GM19463 (cell line): ENCODE data around the gene HMCN1.
"Not testable (repeated sequence)": the region's sequence is repeated elsewhere in the genome, so short reads cannot be mapped to it uniquely, and the experiment has no call there.

Experiments
- ATAC-seq: cut with Tn5 transposase; IDR thresholded peaks from one replicate; pipeline ENCODE4 v1.9.1; 2021; ENCODE audit warnings: mild to moderate bottlenecking, moderate library complexity; ENCODE audit not compliant: unreplicated experiment

HMCN1 gene

DNA sequence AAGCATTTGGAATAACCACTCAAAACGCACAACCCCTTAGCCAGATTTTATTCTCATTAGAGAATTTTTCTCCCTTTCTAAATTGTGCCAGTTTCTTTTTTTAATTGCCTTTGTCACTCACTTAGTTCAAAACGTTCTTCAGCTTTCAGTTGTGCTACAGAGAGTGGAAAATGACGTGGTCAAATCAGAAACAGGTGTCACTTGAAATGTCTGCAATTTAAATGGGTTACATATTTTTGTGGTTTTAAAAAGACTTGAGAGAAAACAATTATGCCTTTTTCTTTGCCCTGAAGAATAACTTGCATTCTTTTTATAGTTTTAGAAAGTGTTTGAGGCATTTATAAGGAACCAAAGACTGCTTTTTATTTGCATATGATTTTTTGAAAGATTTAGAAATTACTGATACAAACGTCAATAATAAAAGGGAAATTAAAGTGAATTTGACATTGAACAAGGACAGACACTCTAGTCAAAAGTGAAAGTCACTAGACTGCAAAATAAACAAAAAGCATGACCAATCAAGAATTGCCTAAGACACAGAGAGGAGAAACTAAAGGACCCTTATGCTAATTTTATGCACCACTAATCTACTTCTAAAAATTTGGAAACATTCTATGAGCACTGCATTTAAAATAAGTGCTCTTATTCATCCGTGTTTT lies 449.9 kb downstream of the HMCN1 start:
- peak; percentile 46 for ATAC-seq

DNA sequence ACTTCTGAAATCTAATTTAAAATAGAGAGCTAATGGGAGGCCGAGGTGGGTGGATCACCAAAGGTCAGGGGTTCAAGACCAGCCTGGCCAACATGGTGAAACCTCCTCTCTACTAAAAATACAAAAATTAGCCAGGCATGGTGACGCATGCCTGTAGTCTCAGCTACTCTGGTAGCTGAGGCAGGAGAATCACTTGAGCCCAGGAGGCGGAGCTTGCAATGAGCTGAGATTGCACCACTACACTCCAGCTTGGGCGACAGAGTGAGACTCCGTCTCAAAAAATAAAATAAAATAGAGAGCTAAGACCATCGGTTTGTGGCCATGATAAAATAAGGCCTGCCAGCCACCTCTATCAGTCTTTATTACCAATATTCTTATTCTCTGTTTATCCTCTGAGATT lies 452.1 kb downstream of the HMCN1 start:
- ATAC-seq: not testable (repeated sequence)

DNA sequence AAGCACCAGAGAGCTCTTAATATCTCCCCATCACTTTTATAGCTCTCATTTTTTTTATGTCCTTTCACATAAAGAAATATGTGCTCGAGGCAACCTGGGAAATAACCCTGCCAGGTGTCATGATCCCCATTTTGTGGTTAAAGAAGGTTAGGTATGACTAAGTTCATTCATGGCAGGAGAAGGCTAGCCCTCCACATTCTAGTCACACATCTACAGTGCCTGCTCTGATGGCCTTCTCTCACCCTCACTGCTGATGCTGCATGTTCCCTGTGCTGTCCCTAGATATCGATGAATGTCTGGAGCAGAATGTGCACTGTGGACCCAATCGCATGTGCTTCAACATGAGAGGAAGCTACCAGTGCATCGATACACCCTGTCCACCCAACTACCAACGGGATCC lies 453.4 kb downstream of the HMCN1 start:
- ATAC-seq: peak; percentile 56

DNA sequence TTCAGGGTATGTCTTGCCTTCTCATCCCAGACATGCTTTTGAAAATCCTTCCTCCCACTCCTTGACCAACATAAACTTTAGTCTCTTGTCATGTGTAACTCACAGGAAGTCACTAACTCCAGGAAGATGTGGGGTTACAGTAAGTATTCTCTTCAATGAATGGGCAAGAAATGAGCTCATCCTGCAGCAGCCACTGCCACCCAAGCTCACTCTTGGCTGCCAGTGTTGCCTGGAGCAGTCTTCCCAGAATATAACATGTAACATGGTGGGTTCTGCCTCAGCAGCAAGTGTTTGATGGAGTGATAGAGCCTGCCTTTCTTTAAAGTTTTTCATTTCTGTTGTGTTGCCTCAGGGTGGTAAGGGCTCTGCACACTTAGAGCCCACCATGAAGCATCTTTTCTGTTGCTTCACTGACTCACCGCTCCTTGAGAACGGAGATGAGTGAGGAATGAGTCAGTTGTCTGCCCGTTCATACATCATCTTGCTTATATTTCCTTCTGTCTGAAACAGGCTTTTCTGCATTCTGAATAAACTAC lies 453.9 kb downstream of the HMCN1 start:
- peak; percentile 24 for ATAC-seq

DNA sequence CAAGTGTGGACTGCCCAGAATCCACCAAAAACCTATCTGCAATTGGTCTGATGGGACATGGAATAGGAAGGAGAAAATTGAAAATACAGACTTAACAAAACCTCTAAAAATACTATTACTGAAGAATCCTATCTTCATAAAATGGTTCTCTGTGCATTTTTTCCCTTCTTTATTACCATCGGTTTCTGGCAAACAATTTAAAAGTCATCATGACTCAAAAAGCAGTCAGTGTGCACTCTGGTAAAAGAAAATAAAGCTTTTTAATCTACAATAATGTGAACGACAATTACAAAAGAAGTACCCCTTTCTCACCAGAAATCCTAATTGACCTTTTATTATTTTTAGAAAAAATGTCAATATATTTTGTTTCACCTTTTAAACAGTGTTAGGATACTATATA lies 454.5 kb downstream of the HMCN1 start:
- ATAC-seq: no peak

DNA sequence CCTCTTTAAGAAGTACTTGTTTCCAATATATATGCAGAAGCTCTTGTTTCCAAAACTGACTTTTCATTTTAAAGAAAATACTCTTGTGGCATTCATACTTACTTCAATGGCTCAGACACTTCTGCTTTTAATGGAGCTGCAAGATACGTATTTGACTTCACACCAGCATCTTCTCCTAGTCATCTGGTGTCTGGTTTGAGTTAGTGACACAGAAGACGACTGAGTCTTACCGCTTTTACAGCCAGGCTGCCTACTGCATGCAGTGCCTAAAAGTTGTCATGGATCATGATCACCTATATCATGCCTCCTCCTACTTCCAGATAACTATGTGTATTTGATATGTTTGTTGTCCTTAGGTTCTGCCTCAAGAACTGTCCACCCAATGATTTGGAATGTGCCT lies 455.0 kb downstream of the HMCN1 start:
- no peak for ATAC-seq

DNA sequence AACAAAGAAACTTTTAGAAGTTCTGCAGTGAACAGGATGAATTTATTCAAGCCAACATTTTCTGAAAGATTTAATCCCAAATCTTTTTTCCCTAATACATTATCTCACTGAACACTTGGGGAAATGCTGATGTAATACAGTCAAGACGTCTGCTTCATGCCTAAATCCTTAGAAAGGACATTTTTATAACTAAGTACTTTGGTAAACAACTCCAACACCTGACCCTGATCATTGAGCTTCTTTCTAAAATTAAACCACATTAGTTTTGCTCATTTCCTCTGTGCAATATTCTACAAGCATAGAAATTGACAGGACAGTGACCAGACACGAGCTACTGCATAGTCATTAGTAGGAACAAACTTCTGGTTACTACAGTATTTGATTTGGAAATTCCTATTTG lies 457.3 kb downstream of the HMCN1 start:
- ATAC-seq: no peak

DNA sequence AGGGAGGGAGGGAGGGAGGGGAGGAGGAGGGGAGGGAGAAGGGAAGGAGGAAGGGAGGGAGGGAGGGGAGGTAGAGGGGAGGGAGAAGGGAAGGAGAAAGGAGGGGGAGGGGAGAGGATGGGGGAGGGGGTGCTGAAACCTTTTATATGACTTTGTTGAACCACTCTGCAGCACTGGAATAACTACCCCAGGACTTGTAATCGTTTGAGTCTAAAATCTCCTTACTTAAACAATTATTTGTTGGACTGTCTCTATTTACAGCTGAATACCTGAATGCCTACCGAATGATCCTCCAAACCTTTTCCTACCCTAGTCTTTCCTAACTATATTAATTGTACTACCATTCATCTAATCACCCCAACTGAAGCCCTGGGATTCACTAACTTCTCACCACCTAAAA lies 459.0 kb downstream of the HMCN1 start:
- no peak for ATAC-seq

DNA sequence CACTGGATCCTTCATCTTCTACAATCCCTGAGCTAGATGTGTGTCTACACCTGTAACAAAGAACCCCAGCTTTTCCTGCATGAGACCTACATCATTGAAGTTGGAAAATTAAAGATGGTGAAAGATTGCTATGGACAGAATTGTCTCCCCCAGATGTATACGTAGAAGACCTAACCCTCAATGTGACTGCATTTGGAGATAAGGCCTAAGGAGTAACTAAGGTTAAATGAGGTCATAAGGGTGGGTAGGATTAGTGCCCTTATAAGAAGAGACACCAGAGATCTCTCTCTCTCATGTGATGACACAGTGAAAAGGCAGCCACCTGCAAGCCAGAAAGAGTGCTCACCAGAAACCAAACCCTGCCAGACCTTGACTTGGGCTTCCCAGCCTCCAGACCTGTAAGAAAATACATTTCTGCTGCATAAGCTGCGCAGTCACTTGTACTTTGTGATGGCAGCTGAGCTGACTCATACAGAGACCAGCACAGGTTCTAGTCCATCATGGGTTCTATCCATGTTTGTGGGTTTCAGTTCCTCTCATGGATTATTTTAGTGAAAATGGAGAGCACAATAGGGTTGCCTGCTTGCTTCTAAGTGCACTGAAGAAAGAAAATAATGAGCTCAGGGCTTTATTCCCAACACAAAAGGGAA lies 460.0 kb downstream of the HMCN1 start:
- ATAC-seq: peak; percentile 97

DNA sequence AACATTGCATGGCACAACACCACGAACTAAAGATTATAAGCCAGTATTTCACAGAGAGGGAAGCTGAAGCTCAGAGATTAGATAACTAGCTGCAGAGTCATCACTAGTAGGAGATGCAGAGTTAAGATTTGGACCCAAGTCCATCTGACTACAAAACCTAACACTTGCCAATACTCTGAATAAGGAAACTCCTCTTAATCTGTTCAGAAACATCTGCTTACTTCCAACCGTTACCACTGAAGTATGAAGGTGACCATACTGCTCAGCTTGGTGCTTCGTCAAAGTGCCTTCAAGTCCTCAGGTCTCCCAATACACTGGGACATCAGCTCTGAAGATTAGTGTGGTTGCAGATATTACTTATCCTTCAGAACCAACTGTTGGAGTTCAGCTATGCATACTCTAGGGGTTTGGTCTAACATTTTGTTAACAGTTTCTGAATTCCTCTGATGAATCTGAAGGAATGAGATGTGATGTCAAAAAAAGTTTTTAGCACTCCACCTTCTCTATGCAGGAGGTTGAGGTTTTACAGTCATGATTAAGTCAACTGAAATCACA lies 461.3 kb downstream of the HMCN1 start:
- ATAC-seq: no peak

DNA sequence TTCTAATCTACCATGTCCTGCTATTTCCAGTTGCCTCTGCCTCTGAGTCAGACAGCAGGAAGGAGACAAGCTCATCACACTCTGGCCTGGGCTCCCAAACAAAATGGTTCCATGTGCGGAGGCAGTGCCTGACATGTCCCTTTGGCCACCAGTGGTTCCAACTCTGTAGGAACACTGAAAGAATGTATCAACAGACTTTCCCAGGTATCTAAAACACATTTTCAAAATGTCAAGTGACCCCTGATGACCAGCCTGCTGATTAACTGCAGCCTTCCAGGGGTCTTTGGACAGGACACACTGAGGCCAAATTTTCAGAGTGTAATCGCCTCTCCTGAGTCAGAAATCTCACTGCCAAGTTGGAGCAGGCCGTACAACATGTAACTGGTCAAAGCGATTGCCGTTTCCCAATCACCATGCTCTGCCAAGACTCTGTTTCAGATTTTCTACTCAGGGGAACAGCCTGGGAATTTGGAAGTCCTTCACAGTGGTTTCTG lies 468.1 kb downstream of the HMCN1 start:
- no peak for ATAC-seq

DNA sequence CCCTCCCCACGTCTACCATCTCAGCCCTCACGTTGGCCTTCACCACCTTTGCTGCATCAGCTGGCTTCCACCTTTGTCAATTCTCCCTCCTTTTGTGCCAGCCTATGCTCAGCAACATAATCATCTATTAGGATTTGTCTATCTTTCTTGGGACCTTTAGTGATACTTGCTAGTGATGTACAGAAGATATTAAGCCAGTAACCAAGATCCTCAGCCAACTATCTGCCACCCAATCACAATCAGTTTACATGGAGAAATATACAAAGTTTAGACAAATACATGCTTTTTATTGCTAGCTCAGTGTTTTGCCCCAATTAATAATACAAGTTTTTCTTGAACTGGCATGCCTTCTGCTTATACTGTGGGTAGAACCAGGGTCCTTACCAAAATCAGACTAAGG lies 468.6 kb downstream of the HMCN1 start:
- no peak for ATAC-seq

DNA sequence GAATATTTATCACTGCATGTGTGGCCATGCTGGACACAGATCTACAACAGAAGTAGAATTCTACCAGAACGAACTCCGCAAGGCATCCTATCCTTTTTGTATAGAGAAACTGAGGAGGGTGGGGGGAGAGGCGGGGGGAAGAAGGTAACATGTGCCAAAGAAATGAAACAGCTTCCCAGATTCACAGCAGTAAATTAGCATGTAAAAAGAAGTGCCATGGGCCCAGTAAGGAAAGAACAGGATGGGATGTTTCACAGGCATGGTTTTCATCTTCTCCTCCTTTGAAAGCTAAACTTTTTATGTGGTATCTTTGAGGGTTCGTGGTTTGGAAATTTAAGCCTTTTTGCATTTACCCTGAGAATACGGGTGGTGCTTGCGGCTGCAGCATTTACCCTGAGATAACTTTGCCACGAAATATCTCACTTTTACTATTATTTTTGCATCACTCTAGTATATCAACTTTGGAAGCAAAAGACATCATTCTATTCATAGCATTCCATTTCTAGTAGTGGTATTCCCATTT lies 471.9 kb downstream of the HMCN1 start:
- ATAC-seq: no peak

DNA sequence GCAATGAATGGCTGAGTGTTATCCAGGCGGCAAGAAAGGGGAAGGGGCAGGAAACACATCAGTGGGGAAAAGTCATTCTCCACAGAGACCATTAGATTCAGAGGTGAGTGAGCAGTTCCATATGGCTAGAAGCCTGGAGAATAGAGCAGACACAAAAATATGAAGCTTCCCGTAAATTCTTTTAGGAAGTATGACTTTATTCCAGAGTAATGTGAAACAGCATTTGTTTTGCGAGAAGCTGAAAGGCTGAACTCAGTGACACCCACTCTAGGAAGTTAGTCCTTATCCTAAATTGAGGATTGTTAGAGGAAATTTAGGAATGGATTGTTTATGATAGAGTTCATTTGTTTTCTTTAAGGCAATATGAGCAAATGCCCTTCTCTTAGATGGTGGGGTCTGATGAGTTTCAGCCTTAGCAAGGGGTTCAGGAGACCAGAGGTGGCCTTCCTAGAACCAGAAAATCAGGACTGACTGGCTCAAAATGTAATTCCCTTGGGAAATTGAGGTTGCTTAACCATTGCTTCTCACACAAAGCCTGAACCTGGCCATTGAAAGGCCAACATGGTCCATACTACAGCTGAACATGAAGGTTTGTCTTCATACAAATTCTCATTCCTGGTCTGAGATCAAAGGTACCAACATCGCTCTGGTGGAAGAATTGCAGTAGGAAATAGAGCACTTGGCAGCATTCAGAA lies 473.3 kb downstream of the HMCN1 start:
- ATAC-seq: no peak

DNA sequence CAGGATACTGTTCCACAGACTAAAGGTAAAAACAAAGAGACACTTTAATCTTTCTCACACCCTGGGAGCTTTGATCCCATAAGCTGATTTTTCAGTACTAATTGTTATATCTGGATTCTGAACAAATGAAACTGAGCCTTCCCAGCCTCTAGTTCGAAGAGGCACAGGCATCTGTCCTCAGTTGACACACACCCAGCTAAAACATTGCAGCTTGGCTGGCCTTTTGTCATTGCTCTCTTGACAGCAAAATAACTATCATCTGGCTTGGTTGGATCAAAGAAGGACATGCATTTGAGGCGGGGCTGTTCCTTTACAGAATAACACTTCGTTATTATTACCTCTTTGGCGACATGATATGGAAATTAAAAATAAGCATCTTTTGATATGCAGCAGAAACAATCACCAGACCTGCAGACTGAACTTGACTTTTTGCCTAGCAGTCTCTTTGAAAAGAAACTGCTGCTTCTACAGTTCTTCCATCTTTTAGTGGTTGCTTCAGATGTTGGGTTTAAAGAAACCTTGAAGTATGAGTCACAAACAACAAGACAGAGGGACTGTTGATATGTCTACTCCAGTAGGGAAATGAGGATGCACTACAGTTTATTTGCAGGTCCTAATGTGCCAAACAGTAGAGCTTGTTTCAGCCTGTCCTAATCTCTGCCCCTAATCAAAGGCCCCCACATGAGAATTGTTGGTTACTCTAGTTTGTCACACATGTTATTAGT lies 474.4 kb downstream of the HMCN1 start:
- no peak for ATAC-seq

DNA sequence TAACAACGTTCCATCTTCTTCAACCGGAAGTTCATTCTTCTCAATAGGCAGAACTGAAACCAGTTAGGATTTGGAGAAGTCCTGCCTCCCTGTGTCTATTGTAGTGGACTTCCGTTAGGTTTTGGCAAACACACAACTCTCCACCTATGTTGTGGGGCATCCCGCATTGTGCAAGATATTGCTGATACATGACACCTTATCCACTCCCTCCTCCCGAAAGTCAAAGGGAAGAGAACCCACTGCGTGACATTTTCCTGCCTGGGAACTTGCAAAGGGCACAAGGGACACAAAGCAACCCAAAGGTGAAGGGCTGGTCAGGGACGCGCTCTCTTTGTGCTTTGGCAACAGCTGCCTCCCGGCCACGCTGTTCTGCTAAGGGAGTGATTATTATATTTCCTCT lies 476.1 kb downstream of the HMCN1 start:
- ATAC-seq: no peak

DNA sequence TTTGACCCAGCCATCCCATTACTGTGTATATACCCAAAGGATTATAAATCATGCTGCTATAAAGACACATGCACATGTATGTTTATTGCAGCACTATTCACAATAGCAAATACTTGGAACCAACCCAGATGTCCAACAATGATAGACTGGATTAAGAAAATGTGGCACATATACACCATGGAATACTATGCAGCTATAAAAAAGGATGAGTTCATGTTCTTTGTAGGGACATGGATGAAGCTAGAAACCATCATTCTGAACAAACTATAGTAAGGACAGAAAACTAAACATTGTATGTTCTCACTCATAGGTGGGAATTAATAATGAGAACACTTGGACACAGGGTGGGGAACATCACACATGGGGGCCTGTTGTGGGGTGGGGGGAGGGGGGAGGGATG lies 477.4 kb downstream of the HMCN1 start:
- ATAC-seq: not testable (repeated sequence)

DNA sequence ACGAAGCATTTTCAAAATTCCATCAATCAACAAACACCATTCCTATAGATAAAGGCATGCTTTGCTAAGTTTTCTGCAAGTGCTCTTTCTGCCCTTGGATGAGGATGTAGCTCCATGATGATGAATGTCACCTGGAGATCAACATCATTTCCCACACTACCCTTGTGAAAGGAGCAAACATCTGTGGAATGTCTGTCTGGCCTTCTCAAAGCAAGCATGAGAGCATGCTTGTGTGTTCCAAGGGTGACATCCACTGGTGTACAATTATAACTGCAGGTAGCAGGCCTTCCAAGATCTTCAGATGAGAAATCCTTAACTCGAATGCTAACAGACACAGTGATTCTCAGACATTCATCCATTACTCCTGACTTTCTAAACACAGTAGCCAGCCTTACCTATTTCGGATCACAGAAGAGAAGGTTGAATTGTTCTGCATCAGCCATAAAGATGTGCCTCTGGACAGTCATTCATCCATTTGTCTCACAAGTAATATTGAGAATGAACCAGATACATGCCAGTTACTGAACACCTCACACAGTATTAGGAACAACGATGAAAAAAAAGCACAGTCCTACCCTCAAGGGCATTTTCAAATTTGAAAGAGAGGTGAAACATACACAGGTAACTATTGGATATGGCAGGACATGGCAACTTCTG lies 478.5 kb downstream of the HMCN1 start:
- ATAC-seq: peak; percentile 92

DNA sequence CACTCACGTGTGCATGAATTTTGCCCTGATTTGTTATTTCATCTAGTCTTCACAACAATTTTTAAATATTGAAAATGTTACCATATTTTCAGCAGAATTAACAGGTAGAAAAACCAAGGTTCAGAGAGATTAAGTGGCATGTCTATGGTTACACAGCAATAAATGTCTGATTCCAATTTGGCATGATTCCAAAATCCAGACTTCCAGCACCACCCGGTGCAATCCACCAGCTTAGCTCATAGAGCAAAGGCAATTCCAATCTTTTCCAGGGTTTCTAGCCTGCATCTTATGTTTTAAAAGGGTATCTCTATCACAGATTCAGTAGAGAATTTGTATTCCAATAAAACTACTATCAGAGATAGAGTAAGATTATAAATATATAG lies 479.0 kb downstream of the HMCN1 start:
- no peak for ATAC-seq

DNA sequence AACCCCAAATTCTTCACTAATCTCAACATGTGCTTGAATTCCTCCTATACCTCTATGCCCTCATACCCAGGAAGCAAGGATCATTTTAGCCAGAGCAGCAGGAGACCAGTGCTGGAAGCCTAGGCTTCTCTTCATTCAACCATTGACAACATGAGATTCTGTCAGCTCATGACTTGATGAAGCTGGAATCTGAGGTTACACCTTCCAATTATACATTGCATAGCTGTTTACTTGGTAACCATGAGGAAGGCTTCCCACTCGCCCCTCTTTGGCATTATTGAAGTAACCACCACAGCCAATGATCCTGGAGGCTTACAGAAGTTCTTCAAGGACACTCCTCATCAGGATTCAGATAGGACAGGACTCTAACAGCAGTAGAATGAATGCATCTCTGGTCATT lies 480.6 kb downstream of the HMCN1 start:
- no peak for ATAC-seq
